HL-60 (cell line): ENCODE results near the gene RBM7.

Source experiments
- DNase-seq, 2 experiments: peaks; one replicate each; pipeline ENCODE4 v3.0.0-alpha.2; 2010 to 2020; ENCODE audit warnings: low read depth in 1 of 2, low spot score in 1 of 2
- H3K27ac ChIP-seq: fragments of 250-450 bp; sonication (Bioruptor Pico); replicated peaks from 2 replicates; pipeline ENCODE4 v1.5.1; 2020; ENCODE audit warnings: mild to moderate bottlenecking, moderate library complexity
- H3K27me3 ChIP-seq: fragments of 250-450 bp; sonication (Bioruptor Pico); 2 replicates; pipeline ENCODE4 v1.5.1; 2021; ENCODE audit warnings: mild to moderate bottlenecking, moderate library complexity; ENCODE audit not compliant: insufficient read depth, poor library complexity, severe bottlenecking
- H3K4me3 ChIP-seq: replicated peaks from 2 replicates; pipeline ENCODE4 v1.5.1; 2011; ENCODE audit warnings: mild to moderate bottlenecking, control low read depth, low read length; ENCODE audit not compliant: insufficient read depth
- GABPA ChIP-seq: IDR thresholded peaks from 2 replicates; pipeline ENCODE4 v1.6.1; 2012; ENCODE audit warnings: low read depth
- POLR2AphosphoS5 ChIP-seq: IDR thresholded peaks from 2 replicates; pipeline ENCODE4 v1.6.1; 2012; ENCODE audit warnings: low read depth
- SPI1 ChIP-seq: IDR thresholded peaks from 2 replicates; pipeline ENCODE4 v1.6.1; 2012; ENCODE audit warnings: low read depth, mild to moderate bottlenecking, borderline replicate concordance
- TF ChIP-seq, protein P1 (sequence below): IDR thresholded peaks from 2 replicates; pipeline ENCODE4 v1.6.1; 2012; ENCODE audit warnings: low read depth; ENCODE audit not compliant: insufficient replicate concordance
- TF ChIP-seq, protein P2 (sequence below): IDR thresholded peaks from one replicate; pipeline ENCODE4 v1.5.1; 2011; ENCODE audit warnings: low read length, control low read depth, inconsistent platforms; ENCODE audit not compliant: insufficient read depth

Gene RBM7

DNA sequence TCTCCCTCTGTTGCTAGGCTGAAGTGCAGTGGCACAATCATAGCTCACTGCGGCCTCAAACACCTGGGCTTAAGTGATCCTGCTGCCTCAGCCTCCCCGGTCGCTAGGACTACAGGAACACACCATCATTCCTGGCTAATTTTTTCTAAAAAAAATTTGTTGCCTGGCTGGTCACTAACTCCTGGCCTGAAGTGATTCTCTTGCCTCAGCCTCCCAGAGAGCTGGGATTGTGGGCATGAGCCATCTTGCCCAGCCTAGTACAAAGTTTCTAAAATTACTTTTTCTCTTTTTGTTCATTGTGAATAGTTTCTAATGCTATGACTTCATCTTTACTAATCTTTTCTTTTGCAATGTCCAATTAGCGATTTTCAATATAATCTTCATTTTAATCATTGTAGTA is 12.5 kb downstream of the RBM7 start:
- no peak overlapping the region for H3K27ac ChIP-seq
- no peak overlapping the region for H3K4me3 ChIP-seq
- H3K27me3 ChIP-seq: no peaks in the 10 kb centered on the region
- TF ChIP-seq POLR2AphosphoS5 (no peak), SPI1 (no peak), GABPA (no peak)
- TF ChIP-seq, protein P1, sequence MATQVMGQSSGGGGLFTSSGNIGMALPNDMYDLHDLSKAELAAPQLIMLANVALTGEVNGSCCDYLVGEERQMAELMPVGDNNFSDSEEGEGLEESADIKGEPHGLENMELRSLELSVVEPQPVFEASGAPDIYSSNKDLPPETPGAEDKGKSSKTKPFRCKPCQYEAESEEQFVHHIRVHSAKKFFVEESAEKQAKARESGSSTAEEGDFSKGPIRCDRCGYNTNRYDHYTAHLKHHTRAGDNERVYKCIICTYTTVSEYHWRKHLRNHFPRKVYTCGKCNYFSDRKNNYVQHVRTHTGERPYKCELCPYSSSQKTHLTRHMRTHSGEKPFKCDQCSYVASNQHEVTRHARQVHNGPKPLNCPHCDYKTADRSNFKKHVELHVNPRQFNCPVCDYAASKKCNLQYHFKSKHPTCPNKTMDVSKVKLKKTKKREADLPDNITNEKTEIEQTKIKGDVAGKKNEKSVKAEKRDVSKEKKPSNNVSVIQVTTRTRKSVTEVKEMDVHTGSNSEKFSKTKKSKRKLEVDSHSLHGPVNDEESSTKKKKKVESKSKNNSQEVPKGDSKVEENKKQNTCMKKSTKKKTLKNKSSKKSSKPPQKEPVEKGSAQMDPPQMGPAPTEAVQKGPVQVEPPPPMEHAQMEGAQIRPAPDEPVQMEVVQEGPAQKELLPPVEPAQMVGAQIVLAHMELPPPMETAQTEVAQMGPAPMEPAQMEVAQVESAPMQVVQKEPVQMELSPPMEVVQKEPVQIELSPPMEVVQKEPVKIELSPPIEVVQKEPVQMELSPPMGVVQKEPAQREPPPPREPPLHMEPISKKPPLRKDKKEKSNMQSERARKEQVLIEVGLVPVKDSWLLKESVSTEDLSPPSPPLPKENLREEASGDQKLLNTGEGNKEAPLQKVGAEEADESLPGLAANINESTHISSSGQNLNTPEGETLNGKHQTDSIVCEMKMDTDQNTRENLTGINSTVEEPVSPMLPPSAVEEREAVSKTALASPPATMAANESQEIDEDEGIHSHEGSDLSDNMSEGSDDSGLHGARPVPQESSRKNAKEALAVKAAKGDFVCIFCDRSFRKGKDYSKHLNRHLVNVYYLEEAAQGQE: no peak
- TF ChIP-seq, protein P2, sequence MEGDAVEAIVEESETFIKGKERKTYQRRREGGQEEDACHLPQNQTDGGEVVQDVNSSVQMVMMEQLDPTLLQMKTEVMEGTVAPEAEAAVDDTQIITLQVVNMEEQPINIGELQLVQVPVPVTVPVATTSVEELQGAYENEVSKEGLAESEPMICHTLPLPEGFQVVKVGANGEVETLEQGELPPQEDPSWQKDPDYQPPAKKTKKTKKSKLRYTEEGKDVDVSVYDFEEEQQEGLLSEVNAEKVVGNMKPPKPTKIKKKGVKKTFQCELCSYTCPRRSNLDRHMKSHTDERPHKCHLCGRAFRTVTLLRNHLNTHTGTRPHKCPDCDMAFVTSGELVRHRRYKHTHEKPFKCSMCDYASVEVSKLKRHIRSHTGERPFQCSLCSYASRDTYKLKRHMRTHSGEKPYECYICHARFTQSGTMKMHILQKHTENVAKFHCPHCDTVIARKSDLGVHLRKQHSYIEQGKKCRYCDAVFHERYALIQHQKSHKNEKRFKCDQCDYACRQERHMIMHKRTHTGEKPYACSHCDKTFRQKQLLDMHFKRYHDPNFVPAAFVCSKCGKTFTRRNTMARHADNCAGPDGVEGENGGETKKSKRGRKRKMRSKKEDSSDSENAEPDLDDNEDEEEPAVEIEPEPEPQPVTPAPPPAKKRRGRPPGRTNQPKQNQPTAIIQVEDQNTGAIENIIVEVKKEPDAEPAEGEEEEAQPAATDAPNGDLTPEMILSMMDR: no peak
- no peak for DNase-seq

DNA sequence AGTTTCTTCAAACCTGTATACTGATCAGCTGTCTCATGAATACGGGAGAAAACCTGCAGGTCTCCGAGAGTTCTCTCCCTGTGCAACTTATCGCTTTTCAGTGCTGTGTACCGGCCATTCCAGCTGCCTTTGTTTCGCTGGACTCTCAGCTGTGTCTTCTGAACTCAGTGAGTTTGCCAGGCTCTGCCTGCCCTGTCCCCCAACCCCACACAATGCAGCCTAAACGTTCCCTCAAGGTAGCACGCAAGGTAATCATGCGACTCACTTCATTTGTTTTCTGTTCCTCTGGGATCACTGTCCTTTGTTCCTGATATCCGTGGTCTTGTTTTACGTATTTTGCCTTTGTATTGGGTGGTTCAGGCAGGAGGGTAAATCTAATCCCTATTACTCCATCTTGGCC is 13.5 kb downstream of the RBM7 start:
- no peak for TF ChIP-seq SPI1
- no peak for TF ChIP-seq GABPA

DNA sequence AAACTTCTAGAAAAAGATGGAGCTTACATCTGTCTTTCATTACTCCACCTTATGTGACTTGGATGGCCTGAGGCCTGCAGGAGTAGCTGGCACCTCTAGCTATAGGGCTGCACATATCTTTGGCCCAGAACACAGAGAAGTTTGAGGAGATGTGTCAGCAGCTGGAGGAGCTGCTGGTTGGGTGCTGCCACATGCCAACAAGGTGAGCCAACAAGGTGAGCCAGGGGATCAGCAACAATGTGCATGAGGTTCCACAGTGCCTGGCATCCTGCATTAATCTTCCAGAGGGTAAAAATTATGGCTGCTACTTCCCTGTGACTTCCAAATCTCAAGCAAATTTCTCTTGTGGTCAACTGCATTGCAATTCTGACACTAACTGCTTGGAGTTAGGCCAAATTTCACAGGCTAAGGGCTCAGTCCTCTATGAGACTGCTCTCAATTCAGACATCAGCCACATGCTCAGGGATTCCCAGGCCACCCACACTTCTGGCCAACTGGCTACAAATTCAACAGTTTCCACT is 16.0 kb downstream of the RBM7 start:
- no peak for TF ChIP-seq POLR2AphosphoS5
- TF ChIP-seq, protein P1: no peak
- TF ChIP-seq GABPA: no peak
- TF ChIP-seq SPI1: no peak
- TF ChIP-seq, protein P2: no peak
- DNase-seq: peak in 1 of 2 experiments; percentile 7
- Histone ChIP-seq H3K27me3 (no peaks in the 10 kb centered on the region), H3K4me3 (no peak overlapping the region), H3K27ac (no peak overlapping the region)

More for the DNA sequence above, 13.5 kb downstream of the RBM7 start:
- H3K4me3 ChIP-seq: no peak overlapping the region
- no peak for DNase-seq
- H3K27me3 ChIP-seq: no peaks in the 10 kb centered on the region
- no peak overlapping the region for H3K27ac ChIP-seq

DNA sequence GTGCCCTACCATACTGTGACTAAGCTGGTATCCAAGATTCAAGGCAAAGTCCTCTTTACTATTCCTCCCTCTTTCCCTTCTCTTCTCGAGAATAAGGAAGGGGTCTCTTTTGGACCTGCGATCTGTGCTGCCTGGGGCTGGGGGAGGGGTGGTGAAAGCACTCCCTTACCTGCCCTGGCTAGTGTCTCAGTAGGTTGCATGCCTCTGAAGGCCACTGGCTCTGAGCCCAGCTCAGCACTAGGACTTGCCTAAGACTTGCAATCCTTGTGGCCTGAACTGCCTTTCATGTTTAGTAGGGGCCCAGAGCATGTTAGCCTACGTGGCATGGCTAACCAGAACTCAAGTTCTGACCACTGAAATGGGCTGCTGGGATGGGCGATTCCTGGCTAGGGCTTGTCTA is 25.8 kb downstream of the RBM7 start:
- no peak for DNase-seq
- Histone ChIP-seq H3K4me3 (no peak overlapping the region), H3K27me3 (no peaks in the 10 kb centered on the region), H3K27ac (no peak overlapping the region)
- TF ChIP-seq, protein P2: no peak
- TF ChIP-seq, protein P1: no peak
- no peak for TF ChIP-seq GABPA
- TF ChIP-seq SPI1: no peak
- no peak for TF ChIP-seq POLR2AphosphoS5
